ENCODE measurements around the gene GIMAP8. TPM values are rescaled to one million over a fixed set of nuclear protein-coding genes. Genes with fewer than 3 reads are reported as not detected.
A peak's percentile ranks its signal among the peaks of the same experiment; 100 is the strongest.

GIMAP8 gene
- total RNA-seq, 1 donor from 2014 or later, result not detected

GRCh38 chr7:150420987-150421674 lies 29.3 kb upstream of the GIMAP8 start:
- TF ChIP-seq CTCF (conservative IDR thresholded peaks at IDR 0.05; ENCODE audit: low read depth, low read length), result peak; percentile 84
- H3K4me3 ChIP-seq (ENCODE audit: low read depth, low read length), result no peak overlapping the region
- DNase-seq (ENCODE audit: low read depth), result no peak

- no peak overlapping the region for H3K4me3 ChIP-seq (ENCODE audit: low read depth, low read length)
- no peak for TF ChIP-seq CTCF (conservative IDR thresholded peaks at IDR 0.05; ENCODE audit: low read depth, low read length)
- no peak for DNase-seq (ENCODE audit: low read depth)
Observed at GRCh38 chr7:150421831-150422230, 28.6 kb upstream of the GIMAP8 start.

- no peak for DNase-seq (ENCODE audit: low read depth)
- no peak overlapping the region for H3K4me3 ChIP-seq (ENCODE audit: low read depth, low read length)
- no peak for TF ChIP-seq CTCF (conservative IDR thresholded peaks at IDR 0.05; ENCODE audit: low read depth, low read length)
Observed at GRCh38 chr7:150425670-150426069, 24.8 kb upstream of the GIMAP8 start.

GRCh38 chr7:150428671-150429451 lies 21.6 kb upstream of the GIMAP8 start:
- no peak for TF ChIP-seq CTCF (conservative IDR thresholded peaks at IDR 0.05; ENCODE audit: low read depth, low read length)
- DNase-seq (ENCODE audit: low read depth), result no peak

GRCh38 chr7:150429699-150430098 lies 20.7 kb upstream of the GIMAP8 start:
- H3K4me3 ChIP-seq (ENCODE audit: low read depth, low read length), result no peak overlapping the region
- DNase-seq (ENCODE audit: low read depth), result no peak
- no peak for TF ChIP-seq CTCF (conservative IDR thresholded peaks at IDR 0.05; ENCODE audit: low read depth, low read length)

More at GRCh38 chr7:150428671-150429451, 21.6 kb upstream of the GIMAP8 start:
- H3K4me3 ChIP-seq (ENCODE audit: low read depth, low read length), result no peak overlapping the region

- H3K4me3 ChIP-seq (ENCODE audit: low read depth, low read length), result no peak overlapping the region
- TF ChIP-seq CTCF (conservative IDR thresholded peaks at IDR 0.05; ENCODE audit: low read depth, low read length), result no peak
- no peak for DNase-seq (ENCODE audit: low read depth)
Observed at GRCh38 chr7:150430465-150431085, 19.9 kb upstream of the GIMAP8 start.
